ENCODE measurements around the gene NAA38.

- TF ChIP-seq EZH2 (IDR thresholded peaks at IDR 0.05) (no peak), POLR2AphosphoS5 (IDR thresholded peaks at IDR 0.05; ENCODE audit: borderline replicate concordance, low read depth, low read length) (no peak)
Measured at GRCh38 chr17:7884581-7885366, 27.4 kb upstream of the NAA38 start.
